NCI-H2227 (cell line): ENCODE measurements around the gene ABCB11.

Experiments used
- DNase-seq: peaks from one replicate; lab custom pipeline; 2025; ENCODE audit not compliant: unreplicated experiment; lab: John Stamatoyannopoulos, UW

ABCB11 gene

DNA sequence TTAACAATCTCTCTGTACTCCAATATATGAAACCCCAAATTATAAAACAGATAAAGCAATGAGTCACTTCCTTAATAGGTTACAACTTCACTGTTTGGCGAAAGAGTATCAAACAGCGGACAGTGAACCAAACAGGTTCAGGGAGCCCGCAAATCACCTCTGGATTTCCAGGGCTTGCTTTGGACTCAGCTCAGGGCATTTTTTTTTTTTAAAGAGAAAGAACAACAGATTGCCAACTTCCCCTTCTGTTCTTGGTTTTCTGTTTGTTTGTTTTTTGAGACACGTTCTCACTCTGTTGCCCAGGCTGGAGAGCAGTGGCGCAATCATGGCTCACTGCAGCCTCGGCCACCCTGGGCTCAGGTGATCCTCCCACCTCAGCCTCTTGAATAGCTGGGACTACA is 52.7 kb downstream of the ABCB11 start:
- DNase-seq = no peak

- DNase-seq = no peak
These were observed 53.5 kb downstream of the ABCB11 start for GRCh38 chr2:168977608-168978007.

DNA sequence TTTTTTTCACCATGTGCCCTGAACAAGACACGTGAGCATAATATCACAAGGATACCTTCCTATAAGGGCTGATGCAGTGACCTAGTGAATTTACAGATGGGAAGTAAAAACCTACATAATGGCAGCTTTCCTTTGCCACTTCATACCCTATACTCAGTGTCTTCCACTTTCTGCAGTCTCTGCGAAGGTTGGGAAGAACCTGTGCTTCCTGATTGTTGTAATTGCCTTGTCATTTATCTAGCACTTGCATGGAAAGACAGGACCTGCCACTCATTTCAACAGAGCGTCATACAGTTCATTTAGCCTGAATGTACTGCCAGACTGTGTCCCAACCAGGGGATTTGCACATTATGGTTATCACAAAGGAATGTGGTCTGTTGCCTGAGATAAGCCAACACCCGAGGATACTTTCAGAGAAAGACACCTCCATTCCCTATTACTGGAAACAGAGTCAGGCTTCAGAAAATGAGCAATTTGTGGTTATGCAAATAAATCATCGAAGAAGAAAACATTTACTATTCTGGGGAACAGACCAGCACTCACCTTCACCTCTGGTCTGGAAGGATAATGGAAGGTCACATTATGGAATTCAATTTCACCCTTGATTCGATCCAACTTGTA is 55.0 kb downstream of the ABCB11 start:
- DNase-seq = peak; percentile 48

GRCh38 chr2:168974428-168974827 is 56.7 kb downstream of the ABCB11 start:
- DNase-seq = no peak

DNA sequence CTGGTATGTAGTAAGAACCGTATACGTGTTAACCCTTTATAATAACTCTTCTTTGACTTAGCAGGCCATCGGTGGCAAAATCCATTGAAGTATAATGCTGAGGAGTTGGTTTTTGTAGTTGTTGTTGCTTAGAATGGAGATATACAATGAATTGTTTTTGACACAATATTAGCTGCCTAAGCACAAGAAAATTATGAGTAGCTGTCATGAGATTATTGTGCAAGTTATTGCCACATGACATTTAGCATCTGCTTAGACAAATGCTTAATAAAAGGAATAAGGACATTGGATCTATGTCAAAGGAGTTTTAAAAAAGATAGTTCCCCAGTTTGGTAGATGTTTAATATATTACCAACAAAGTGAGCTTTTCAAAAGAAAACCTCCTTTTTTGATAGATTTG is 59.9 kb downstream of the ABCB11 start:
- DNase-seq = no peak

- DNase-seq = no peak
These were observed 60.4 kb downstream of the ABCB11 start for GRCh38 chr2:168970711-168971233.

- DNase-seq = no peak
These were observed 61.3 kb downstream of the ABCB11 start for GRCh38 chr2:168969865-168970264.

GRCh38 chr2:168968342-168968741 is 62.8 kb downstream of the ABCB11 start:
- DNase-seq = no peak

DNA sequence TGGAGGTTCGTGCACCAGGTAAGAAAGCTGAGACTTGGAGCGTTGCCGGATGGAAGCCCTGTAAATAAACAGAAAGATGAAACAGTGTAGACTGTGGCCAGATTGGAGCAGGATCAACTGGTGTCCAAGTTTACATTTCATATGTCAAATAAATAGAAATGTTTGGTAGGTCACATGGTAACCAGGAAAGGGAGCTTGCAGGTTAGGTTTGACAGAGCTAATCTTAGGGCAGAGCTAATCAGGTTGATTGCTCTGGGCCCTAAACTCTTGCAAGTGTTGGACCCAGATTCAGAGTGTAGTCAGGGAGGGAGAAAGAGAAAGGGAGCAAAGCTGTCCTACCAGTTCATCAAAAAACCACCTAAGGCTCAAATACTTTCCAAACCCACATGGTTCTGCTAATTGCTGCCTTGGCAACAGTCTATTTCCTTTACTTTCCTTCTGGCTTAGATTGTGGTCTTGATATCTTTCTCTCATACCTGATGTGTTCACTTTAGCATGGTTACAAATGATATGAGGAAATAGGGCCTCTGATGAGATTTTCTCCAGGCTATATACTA is 66.8 kb downstream of the ABCB11 start:
- DNase-seq = no peak

- no peak for DNase-seq
These were observed 68.5 kb downstream of the ABCB11 start for GRCh38 chr2:168962636-168963035.

- DNase-seq = peak; percentile 87
These were observed 69.5 kb downstream of the ABCB11 start for GRCh38 chr2:168961450-168962229.

- no peak for DNase-seq
These were observed 74.7 kb downstream of the ABCB11 start for GRCh38 chr2:168956392-168956791.

- no peak for DNase-seq
These were observed 75.8 kb downstream of the ABCB11 start for GRCh38 chr2:168955321-168955720.

DNA sequence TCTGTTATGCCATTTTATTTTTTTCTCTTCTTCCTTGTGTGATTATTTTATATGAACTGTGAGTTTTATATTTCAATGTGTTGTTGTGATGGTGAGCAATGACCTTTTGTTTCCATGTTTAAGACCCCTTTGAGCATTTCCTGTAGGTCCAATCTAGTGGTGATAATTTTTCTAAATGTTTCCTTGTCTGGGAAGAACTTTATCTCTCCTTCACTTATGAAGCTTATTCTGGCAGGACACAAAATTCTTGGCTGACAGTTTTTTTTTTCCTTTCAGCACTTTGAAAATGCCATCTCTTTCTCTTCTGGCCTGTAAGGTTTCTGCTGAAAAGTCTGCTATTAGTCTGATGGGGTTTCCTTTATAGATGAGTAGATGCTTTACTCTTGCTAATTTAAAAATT is 76.9 kb downstream of the ABCB11 start:
- no peak for DNase-seq

DNA sequence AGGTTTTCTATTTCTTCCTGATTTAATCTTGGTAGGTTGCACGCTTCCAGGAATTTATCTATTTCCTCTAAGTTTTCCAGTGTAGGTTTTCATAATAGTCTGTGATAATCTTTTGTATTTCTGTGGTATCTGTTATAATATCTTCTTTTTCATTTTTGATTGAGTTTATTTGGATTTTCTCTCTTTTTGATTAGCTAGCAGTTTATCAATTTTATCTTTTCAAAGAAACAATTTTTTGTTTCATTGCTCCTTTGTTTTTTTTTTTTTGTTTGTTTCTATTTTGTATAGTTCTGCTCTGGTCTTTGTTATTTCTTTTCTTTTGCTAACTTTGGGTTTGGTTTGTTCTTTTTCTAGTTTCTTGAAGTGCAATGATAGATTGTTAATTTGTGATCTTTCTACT is 78.7 kb downstream of the ABCB11 start:
- DNase-seq = no peak

GRCh38 chr2:168951871-168952270 is 79.3 kb downstream of the ABCB11 start:
- no peak for DNase-seq

- DNase-seq = no peak
These were observed 81.8 kb downstream of the ABCB11 start for GRCh38 chr2:168949324-168949723.

- peak; percentile 24 for DNase-seq
These were observed 82.4 kb downstream of the ABCB11 start for GRCh38 chr2:168948621-168949212.

DNA sequence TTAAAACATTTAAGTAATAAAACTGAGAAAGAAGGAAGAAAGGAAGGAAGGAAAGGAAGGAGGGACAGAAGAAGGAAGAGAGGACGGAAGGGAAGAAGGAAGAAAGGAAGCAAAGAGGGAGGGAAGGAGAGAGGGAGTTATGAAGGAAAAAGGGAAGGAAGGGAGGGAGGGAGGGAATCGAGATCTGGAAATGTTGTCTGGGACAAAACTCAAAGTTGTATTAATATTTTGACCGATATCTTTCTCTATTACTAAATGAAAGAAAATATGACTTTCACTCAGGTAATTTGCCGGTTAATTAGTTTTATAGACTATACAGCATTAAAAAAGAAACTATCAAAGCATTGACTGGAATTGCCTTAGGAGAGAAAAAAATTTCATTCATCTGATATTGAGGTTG is 85.6 kb downstream of the ABCB11 start:
- DNase-seq = no peak

GRCh38 chr2:168944065-168944464 is 87.1 kb downstream of the ABCB11 start:
- DNase-seq = no peak

DNA sequence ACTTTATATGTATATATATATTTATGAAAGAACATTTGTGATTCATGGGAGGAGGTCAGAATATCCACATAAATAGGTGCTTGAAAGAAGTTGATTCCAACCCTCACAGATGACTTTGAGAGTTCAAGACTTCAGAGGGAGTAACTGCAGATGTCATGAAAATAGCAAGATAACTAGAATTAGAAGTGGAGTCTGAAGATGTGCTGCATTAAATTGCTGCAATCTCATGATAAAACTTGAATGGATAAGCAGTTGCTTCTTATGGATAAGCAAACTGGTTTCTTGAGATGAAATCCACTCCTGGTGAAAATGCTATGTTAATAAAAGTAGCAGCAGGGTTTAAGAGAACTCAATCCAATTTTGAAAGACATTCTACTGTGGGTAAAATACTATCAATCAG is 89.8 kb downstream of the ABCB11 start:
- DNase-seq = no peak

DNA sequence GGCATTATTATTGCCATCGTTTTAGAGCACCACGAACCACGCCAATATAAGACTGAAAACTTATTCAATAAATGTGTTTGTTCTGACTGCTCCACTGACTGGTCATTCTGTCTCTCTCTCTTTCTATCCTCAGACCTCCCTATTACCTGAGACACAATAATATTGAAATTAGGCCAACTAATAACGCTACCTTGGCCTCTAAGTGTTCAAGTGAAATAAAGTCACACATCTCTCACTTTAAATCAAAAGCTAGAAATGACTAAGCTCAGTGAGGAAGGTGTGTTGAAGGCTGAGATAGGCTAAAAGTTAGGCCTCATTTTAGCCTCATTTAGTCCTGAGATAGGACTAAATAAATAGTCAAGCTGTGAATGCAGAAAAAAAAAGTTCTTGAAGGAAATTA is 91.2 kb downstream of the ABCB11 start:
- DNase-seq = no peak
